ENCODE results near the gene TMTC3. TPM values are rescaled to one million over a fixed set of nuclear protein-coding genes. Genes with fewer than 3 reads are reported as not detected.

Gene TMTC3
- total and polyA plus RNA-seq, 2 donors (not counting 3 experiments of a cell fraction or from before 2014, with no cell fraction given): 7.8 to 36.5 TPM

- H4K20me1 ChIP-seq (replicated peaks; ENCODE audit: control insufficient read depth, extremely low read depth, insufficient read depth, low read length): no peaks in the 10 kb centered on the region
- no peak overlapping the region for H3K4me2 ChIP-seq (ENCODE audit: insufficient read depth, low read length)
- intact Hi-C loops (cut with micrococcal nuclease) (no loop called here), dilution Hi-C loops (cut with MboI; ENCODE audit: extremely low pct_ligation_motif_present, low sequenced_read_pairs) (no loop called here)
- CTCF ChIA-PET: no interaction called here
- H3K9ac ChIP-seq (replicated peaks; ENCODE audit: extremely low read depth, insufficient read depth, low read length): no peak overlapping the region
- no peaks in the 10 kb centered on the region for H3K79me2 ChIP-seq (ENCODE audit: control insufficient read depth, insufficient read depth, low read length)
- FAIRE-seq (no peak), DNase-seq (ENCODE audit: low read depth, low spot score) (no peak)
- H3K9me3 ChIP-seq (replicated peaks; ENCODE audit: control insufficient read depth, insufficient read depth, low read length): no peaks in the 10 kb centered on the region
- no TSS peak for BruUV-seq (replicated peaks)
- POLR2A ChIA-PET: no interaction called here
- no peak overlapping the region for H3K4me3 ChIP-seq (replicated peaks in 1 of 3; ENCODE audit: insufficient read depth in 1 of 3, low read depth in 1 of 3, low read length in 3 of 3)
- no peaks in the 10 kb centered on the region for H3K36me3 ChIP-seq (ENCODE audit: control insufficient read depth in 2 of 2, extremely low read depth in 1 of 2, insufficient read depth in 2 of 2, low read length in 2 of 2)
- H3K27ac ChIP-seq (ENCODE audit: insufficient read depth, low read depth, low read length): no peak overlapping the region
- TF ChIP-seq MYC (IDR thresholded peaks at IDR 0.05; ENCODE audit: low read depth, low read length): no peak
- TF ChIP-seq CTCF (IDR thresholded peaks at IDR 0.05; ENCODE audit: extremely low read depth in 1 of 2, insufficient read depth in 1 of 2, low read depth in 1 of 2, low read length in 2 of 2): no peak
- no peak for TF ChIP-seq EZH2 (IDR thresholded peaks at IDR 0.05; ENCODE audit: borderline replicate concordance, low read depth, low read length, severe bottlenecking)
- TF ChIP-seq MAX (IDR thresholded peaks at IDR 0.05; ENCODE audit: insufficient read depth, insufficient read length): no peak
- no peak for TF ChIP-seq POLR2AphosphoS5 (IDR thresholded peaks at IDR 0.05; ENCODE audit: insufficient read depth, low read depth, low read length)
- no peak for TF ChIP-seq POLR2A (IDR thresholded peaks at IDR 0.05; ENCODE audit: low read depth, low read length)
- TF ChIP-seq JUN (IDR thresholded peaks at IDR 0.05; ENCODE audit: borderline replicate concordance, insufficient read depth, insufficient read length, low read depth): no peak
- no peak for TF ChIP-seq GATA2 (IDR thresholded peaks at IDR 0.05; ENCODE audit: insufficient read depth, insufficient read length, low read depth, low read length)
- no peak for TF ChIP-seq FOS (IDR thresholded peaks at IDR 0.05; ENCODE audit: borderline replicate concordance, insufficient read depth, low read length)
- H3K27me3 ChIP-seq (ENCODE audit: control insufficient read depth in 2 of 2, insufficient read depth in 2 of 2, low read length in 2 of 2): no peaks in the 10 kb centered on the region
- H3K9me1 ChIP-seq (replicated peaks; ENCODE audit: control insufficient read depth, extremely low read depth, insufficient read depth, low read length): no peaks in the 10 kb centered on the region
- no peak overlapping the region for H2AFZ ChIP-seq (ENCODE audit: low read depth, low read length)
- H3K4me1 ChIP-seq (ENCODE audit: control insufficient read depth, extremely low read depth, insufficient read depth, low read length): no peaks in the 10 kb centered on the region
Observed at GRCh38 chr12:88179436-88180014, 37.4 kb downstream of the TMTC3 start.

Measured in endothelial cell of umbilical vein (primary cell).